GM12878 (cell line): ENCODE data around the gene RUBCNL. TPM values are rescaled to one million over a fixed set of nuclear protein-coding genes. Genes with fewer than 3 reads are reported as not detected.
A peak's percentile ranks its signal among the peaks of the same experiment; 100 is the strongest.

ENCODE experiments used
- ATF2 ChIP-seq: IDR thresholded peaks from 2 replicates; pipeline ENCODE4 v1.6.1; 2012; ENCODE audit warnings: low read length, inconsistent platforms
- BACH1 ChIP-seq: fragments of 450-650 bp; IDR thresholded peaks from 2 replicates; pipeline ENCODE4 v1.6.1; 2017; ENCODE audit warnings: mild to moderate bottlenecking, borderline replicate concordance
- CREM ChIP-seq: IDR thresholded peaks from 2 replicates; pipeline ENCODE4 v1.6.1; 2014; ENCODE audit warnings: antibody characterized with exemption, low read depth
- CUX1 ChIP-seq: IDR thresholded peaks from 2 replicates; pipeline ENCODE4 v1.6.1; 2012; ENCODE audit warnings: improper control_type of control experiment, low read depth, low read length; ENCODE audit not compliant: insufficient replicate concordance
- EP300 ChIP-seq, 2 experiments: fragments of 150-350 bp in 1 of 2; IDR thresholded peaks; 2 replicates each; pipeline ENCODE4 v1.6.1; 2011 to 2012; ENCODE audit warnings: low read depth in 2 of 2, low read length in 2 of 2, borderline replicate concordance in 1 of 2, improper control_type of control experiment in 1 of 2, inconsistent platforms in 1 of 2; ENCODE audit not compliant: control insufficient read depth in 1 of 2
- GATAD2B ChIP-seq: fragments of 450-650 bp; conservative IDR thresholded peaks from 2 replicates; pipeline ENCODE4 v1.6.1; 2017; ENCODE audit warnings: low read depth, mild to moderate bottlenecking, moderate library complexity
- IKZF2 ChIP-seq, 2 experiments: fragments of 450-650 bp; IDR thresholded peaks; 2 replicates each; pipeline ENCODE4 v1.6.1; 2017; ENCODE audit warnings: mild to moderate bottlenecking in 2 of 2, moderate library complexity in 2 of 2
- IRF3 ChIP-seq: fragments of 450-650 bp; IDR thresholded peaks from 2 replicates; pipeline ENCODE4 v1.6.1; 2014; ENCODE audit warnings: mild to moderate bottlenecking
- KLF5 ChIP-seq: fragments of 450-650 bp; IDR thresholded peaks from 2 replicates; pipeline ENCODE4 v1.6.1; 2014; ENCODE audit warnings: mild to moderate bottlenecking; ENCODE audit not compliant: partially characterized antibody
- MEF2A ChIP-seq: IDR thresholded peaks from 2 replicates; pipeline ENCODE4 v1.6.1; 2011; ENCODE audit warnings: low read depth, mild to moderate bottlenecking, low read length, moderate library complexity; ENCODE audit not compliant: insufficient read depth
- MYC ChIP-seq: IDR thresholded peaks from 2 replicates; pipeline ENCODE4 v1.6.1; 2011; ENCODE audit warnings: mild to moderate bottlenecking, low read length, moderate library complexity, inconsistent platforms; ENCODE audit not compliant: insufficient read depth, insufficient replicate concordance, insufficient read length, severe bottlenecking
- RBBP5 ChIP-seq: fragments of 200-600 bp; sonication (generic); conservative IDR thresholded peaks from 2 replicates; pipeline ENCODE4 v1.6.1; 2016
- RCOR1 ChIP-seq: conservative IDR thresholded peaks from 2 replicates; pipeline ENCODE4 v1.6.1; 2012; ENCODE audit warnings: low read depth, low read length, improper control_type of control experiment
- REST ChIP-seq: IDR thresholded peaks from 2 replicates; pipeline ENCODE4 v1.6.1; 2012; ENCODE audit warnings: mild to moderate bottlenecking, low read depth, low read length
- SIX5 ChIP-seq: IDR thresholded peaks from 2 replicates; pipeline ENCODE4 v1.6.1; 2011; ENCODE audit warnings: mild to moderate bottlenecking, low read depth, low read length, moderate library complexity; ENCODE audit not compliant: severe bottlenecking
- ZNF274 ChIP-seq: IDR thresholded peaks from one replicate; pipeline ENCODE4 v1.8.0; 2011; ENCODE audit not compliant: insufficient read length, insufficient read depth
- polyA plus RNA-seq, 11 experiments: library from polyadenylated mRNA; depleted of rRNA in 4 of 11; unstranded in 6 of 11; stranded (reverse) in 5 of 11; fragments of >200 nt; fragmentation: Nextera tagmentation in 4 of 11; fragmentation: Illumina TruSeq in 1 of 11; extraction: Ambion mirVana in 4 of 11; extraction: Trizol in 1 of 11; gene quantifications; 1 replicate in 1 of 11; 2 replicates in 10 of 11; pipeline versions ENCODE4 v1.2.1 to v1.2.3, GENCODE V29; 2011 to 2016; ENCODE audit warnings: inconsistent platforms in 2 of 11, missing spikeins in 2 of 11, low read depth in 1 of 11
- total RNA-seq, 4 experiments: library from RNA; depleted of rRNA in 3 of 4; stranded (reverse); fragments of >200 nt in 3 of 4; fragmentation: Illumina TruSeq in 1 of 4; extraction: Trizol in 1 of 4; gene quantifications; 2 replicates each; pipeline versions ENCODE4 v1.2.1 to v1.2.3, GENCODE V29; 2013 to 2021

The RUBCNL gene
- total and polyA plus RNA-seq, 10 of the 15 experiments (the other 5 are each of a cell fraction or from before 2014, with no cell fraction given): 0.71 to 51.9 (median 38.2) TPM

- TF ChIP-seq CUX1 (no peak), RCOR1 (no peak), CREM (peak; percentile 50; the same call in 1 of the 2 replicates), ATF2 (peak; percentile 85), ZNF274 (no peak), BACH1 (no peak), REST (no peak), KLF5 (no peak), GATAD2B (no peak), RBBP5 (no peak), EP300 (IDR thresholded peaks at IDR 0.05; ENCODE audit: borderline replicate concordance in 1 of 2, control insufficient read depth in 1 of 2, low read depth in 2 of 2, low read length in 2 of 2) (no peak), MYC (no peak), IKZF2 (IDR thresholded peaks at IDR 0.05) (peak; percentile 80 to 86), SIX5 (no peak), MEF2A (peak; percentile 70; the same call in 1 of the 2 replicates), IRF3 (no peak)
These were observed 32.6 kb downstream of the RUBCNL start (continued) for GRCh38 chr13:46354156-46355087.
